ENCODE measurements around the gene POLE3.
A peak's percentile ranks its signal among the peaks of the same experiment; 100 is the strongest.
"Not testable (repeated sequence)": the region's sequence is repeated elsewhere in the genome, so short reads cannot be mapped to it uniquely, and the experiment has no call there.

POLE3 gene
- total RNA-seq, result 70.3 to 87.7 (median 77.8) reads per million in 4 donors

GRCh38 chr9:113410207-113410864 is at the start of gene POLE3, which contains the start of gene C9orf43:
TSS of gene POLE3 (minus strand) at chr9:113410675. CDS start at chr9:113410293, 382 bp downstream.
TSS of gene C9orf43 (plus strand) at chr9:113410747. CDS start at chr9:113413494, 2,747 bp downstream.
- DNase-seq, result peak; percentile 85 to 97 (median 90)

- no peak for DNase-seq
Observed at GRCh38 chr9:113456235-113456634, 45.8 kb upstream of the POLE3 start.

- peak in 1 of 5 donors; percentile 23 for DNase-seq
Observed at GRCh38 chr9:113454914-113455761, 44.7 kb upstream of the POLE3 start.

DNA sequence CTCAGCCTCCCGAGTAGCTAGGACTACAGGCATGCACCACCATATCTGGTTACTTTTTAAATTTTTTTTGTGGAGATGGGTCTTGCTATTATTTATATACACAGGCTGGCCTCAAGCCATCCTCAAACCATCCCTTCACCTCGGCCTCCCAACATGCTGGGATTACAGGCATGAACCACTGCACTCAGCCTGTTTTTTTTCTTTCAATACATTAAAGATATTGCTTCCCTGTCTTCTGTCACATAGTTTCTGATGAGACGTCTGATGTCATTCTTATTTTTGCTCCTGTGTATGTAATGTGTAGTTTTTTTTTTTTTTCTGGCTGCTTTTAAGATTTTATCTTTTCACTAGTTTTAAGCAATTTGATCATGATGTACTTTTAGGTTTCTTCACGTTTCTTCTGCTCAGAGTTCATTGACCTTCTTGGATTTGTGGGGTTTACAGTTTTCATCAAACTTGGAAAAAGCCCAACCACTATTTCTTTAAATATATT is 41.7 kb upstream of the POLE3 start:
- no peak for DNase-seq

DNA sequence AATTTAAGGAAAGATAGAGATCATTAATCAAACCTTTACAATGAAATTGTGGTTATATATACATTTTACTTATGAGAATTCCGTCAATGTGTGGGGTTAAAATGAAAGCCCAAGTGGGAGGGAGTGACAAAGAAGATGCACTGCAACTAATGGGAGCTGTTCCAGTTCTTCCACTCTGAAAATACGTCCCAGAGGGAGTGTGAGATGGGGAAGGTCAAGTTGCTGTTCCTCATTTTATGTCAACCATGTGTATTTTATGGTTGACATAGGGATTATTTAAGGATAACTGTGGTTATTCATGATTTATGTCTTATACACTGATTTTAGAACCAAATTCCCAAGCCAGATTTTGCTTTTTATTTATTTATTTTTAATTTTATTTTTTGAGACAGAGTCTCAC is 38.9 kb upstream of the POLE3 start:
- no peak for DNase-seq

DNA sequence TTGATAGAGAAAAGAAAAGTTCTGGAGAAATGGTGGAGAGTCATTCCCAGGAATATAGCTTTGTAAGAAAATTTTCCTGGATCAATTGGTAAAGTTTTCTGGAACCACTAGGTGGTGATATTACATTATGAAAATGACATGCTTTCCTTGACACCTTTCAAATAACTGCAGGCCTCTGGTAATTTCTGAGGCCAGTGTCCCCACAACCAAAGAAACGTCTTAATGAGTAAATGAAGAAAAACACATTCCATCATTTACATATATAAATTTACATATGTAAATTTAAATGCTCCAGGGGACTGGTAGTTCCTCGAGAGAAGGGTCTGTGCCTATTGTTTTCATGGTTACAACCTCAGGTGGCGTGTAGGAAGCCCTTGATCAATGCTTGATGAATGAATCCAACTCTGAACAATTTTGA is 35.9 kb upstream of the POLE3 start:
- DNase-seq, result peak in 1 of 5 donors; percentile 17

DNA sequence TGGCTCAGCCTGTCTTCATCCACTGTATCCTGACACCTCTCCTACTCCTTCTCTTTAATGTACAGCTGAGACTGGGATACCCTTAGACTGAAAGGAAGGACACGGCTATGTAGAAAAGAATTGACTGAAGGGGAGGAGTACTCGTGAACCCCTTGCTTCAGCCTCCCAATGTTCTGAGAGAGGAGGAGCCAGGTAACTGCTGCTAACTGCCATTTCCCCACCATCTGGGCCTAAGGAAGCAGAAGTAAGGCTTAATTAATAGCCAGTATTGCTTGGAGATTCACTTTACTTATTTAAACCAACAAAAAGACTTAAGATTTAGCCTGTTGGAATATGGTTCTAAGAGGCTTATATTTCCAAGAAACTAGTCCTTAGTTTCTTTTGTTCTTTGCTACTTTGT is 34.3 kb upstream of the POLE3 start:
- DNase-seq, result no peak

DNA sequence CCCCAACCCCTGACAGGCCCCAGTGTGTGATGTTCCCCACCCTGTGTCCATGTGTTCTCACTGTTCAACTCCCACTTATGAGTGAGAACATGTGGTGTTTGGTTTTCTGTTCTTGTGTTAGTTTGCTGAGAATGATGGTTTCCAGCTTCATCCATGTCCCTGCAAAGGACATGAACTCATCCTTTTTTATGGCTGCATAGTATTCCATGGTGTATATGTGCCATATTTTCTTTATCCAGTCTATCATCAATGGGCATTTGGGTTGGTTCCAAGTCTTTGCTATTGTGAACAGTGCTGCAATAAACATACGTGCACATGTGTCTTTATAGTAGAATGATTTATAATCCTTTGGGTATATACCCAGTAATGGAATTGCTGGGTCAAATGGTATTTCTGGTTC is 27.2 kb upstream of the POLE3 start:
- not testable (repeated sequence) for DNase-seq

DNA sequence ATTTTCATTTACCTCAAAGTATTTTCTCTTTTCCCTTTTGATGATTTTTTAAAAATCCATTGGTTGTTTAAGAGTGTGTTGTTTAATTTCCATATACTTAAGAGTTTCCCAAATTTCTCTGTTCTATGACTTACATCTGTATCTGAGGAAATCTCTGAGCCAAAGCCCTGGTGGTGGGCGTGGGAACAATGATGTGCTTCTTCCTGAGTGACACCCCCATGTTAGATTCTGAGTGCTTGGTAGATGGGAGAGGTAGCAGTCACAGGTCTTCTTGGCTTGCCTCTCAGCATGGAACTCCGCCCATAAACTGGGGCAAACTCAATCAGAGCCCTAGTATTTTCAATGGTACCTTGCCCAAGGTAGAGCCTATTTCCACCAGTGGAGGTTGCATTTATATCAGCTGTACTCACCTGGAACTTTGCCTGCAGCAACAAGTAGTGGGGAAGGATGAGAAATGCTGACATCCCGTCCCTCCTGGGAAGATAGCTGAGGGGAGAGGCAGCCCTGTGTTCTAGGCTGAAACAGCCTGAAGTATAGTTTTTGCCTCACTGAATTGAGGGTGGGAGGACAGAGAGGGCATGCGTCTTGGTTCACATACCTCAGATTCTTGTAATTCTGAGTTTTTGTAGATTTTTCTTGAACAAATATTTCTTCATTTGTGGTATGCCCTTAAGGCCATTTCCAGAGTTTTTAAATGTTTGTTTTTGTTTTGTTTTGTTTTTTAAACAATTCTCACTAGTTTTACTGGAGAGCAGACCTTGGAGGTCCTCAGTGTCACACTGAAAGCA is 26.4 kb upstream of the POLE3 start:
- no peak for DNase-seq

- DNase-seq, result no peak
Observed at GRCh38 chr9:113431191-113431590, 20.7 kb upstream of the POLE3 start.

GRCh38 chr9:113428062-113428615 is 17.7 kb upstream of the POLE3 start:
- no peak for DNase-seq

DNA sequence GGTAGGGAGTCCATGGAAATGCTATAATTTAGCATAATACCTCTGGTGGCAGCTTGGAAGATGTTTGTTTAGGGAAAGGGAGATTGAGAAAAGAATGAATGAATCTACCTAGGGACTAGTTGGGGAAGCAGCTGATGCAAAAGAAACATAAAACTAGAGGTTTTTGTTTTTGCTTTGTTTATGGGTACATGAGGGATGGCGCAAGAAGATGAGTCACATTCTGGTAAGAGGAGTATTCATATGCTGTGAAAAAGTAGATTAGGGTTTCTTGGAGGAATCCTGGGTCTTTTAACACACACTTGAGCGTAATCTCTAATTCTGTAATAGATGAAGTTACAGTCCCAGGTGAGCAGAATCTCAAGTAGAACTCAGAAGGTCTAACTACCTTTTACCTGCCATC is 17.2 kb upstream of the POLE3 start:
- DNase-seq, result no peak

DNA sequence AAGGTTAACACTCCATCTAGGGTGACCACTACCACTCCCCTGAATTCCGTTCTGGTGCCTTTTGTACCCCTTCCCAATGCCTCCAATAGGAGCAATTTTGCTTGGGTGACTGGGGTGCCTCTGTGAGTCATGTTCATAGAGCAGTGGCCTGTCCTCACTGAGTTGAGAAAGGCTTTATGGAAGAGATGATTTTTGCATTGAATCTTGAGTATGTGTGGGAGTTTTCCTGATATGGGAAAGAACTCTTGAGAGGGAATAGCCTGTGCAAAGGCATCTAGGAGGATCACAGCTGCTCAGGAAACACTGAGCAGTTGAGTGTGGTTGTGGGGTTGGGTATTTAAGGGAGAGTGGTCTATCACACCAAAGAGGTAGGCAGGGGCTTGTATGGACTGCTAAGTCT is 16.2 kb upstream of the POLE3 start:
- DNase-seq, result no peak

- no peak for DNase-seq
Observed at GRCh38 chr9:113425072-113425471, 14.6 kb upstream of the POLE3 start.

- DNase-seq, result no peak
Observed at GRCh38 chr9:113421726-113422125, 11.3 kb upstream of the POLE3 start.

DNA sequence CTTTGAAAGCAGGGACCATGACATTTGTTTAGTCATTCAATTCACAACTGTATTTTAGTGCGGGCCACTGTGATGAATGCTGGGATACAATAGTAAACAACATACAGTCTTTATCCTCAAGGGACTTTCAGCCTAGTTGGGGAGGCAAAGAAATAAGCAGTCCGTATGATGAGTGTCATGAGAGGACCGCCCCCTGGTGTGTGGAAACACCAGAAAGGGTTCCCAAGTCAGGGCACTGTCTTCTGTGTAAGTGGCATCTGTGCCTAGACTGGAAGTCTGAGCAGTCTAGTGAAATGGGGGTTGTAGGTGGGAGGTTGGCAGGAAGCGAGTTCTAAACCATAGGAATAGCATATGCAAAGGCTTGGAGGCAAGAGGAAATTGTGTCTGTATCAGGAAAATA is 6.9 kb upstream of the POLE3 start:
- no peak for DNase-seq

GRCh38 chr9:113416149-113416721 is 5.8 kb upstream of the POLE3 start:
- DNase-seq, result no peak

- no peak for DNase-seq
Observed at GRCh38 chr9:113409883-113410206, 630 bp downstream of the POLE3 start.

GRCh38 chr9:113409481-113409880 is 994 bp downstream of the POLE3 start:
- DNase-seq, result no peak

DNA sequence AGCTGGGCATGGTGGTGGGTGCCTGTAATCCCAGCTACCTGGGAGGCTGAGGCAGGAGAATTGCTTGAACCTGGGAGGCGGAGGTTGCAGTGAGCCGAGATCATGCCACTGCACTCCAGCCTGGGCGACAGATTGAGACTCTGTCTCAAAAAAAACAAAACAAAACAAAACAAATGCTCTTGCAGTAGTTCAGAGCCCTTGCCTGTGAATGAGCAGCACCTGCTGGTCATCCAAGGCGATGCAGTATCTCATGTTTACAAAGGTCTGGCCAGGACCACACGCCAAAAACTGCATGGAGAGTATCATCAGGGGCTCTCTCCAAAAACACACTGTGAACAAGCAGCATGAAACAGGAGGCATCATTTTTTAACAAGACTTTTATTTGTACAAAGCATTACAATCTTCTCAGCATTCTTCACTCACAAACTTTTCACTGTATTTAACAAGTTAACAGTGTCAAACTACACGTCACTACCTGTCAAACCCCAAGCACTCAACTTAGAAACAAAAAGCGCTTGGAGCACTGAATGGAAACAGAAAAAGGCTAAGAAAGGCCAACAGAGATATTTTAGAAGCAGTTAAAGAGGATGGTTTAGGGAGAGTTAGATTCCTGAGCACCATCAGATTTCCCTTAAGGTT is 3.5 kb downstream of the POLE3 start:
- DNase-seq, result peak; percentile 31 to 65 (median 37)

DNA sequence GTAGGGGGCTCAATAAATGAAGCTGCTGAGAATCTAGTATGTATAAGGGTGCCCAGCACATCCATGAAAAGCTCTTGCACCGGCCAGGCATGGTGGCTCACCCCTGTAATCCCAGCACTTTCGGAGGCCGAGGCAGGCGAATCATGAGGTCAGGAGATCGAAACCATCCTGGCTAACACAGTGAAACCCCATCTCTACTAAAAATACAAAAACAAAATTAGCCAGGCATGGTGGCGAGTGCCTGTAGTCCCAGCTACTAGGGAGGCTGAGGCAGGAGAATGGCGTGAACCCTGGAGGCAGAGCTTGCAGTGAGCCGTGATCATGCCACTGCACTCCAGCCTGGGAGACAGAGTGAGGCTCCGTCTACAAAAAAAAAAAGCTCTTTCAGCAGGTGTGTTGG is 4.1 kb downstream of the POLE3 start:
- DNase-seq, result not testable (repeated sequence)

GRCh38 chr9:113403646-113404045 is 6.8 kb downstream of the POLE3 start:
- no peak for DNase-seq
